Brain microvascular endothelial cell (primary cell): Measurements from ENCODE around the gene CENPH.
"Not testable (repeated sequence)": the region's sequence is repeated elsewhere in the genome, so short reads cannot be mapped to it uniquely, and the experiment has no call there.

ENCODE experiments used
- DNase-seq: peaks from one replicate; pipeline ENCODE4 v3.0.0-alpha.2; 2020
- H3K27ac ChIP-seq: fragments of 250-450 bp; sonication (Bioruptor Pico); 2 replicates; pipeline ENCODE4 v1.5.1; 2020; ENCODE audit warnings: mild to moderate bottlenecking, moderate library complexity
- H3K27me3 ChIP-seq: fragments of 250-450 bp; sonication (Bioruptor Pico); replicated peaks from 2 replicates; pipeline ENCODE4 v1.5.1; 2020; ENCODE audit warnings: mild to moderate bottlenecking
- H3K36me3 ChIP-seq: fragments of 250-450 bp; sonication (Bioruptor Pico); replicated peaks from 2 replicates; pipeline ENCODE4 v1.5.1; 2020; ENCODE audit warnings: mild to moderate bottlenecking
- H3K4me3 ChIP-seq: 2 replicates; pipeline ENCODE4 v1.5.1; 2011; ENCODE audit warnings: low read depth, mild to moderate bottlenecking, control low read depth, low read length, moderate library complexity
- in situ Hi-C: cut with HindIII; loops from 2 replicates; pipeline ENCODE4 v1.10.0; 2017; ENCODE audit warnings: low sequenced_read_pairs, low pct_ligation_motif_present
- TF ChIP-seq, protein P1 (sequence below): IDR thresholded peaks from 2 replicates; pipeline ENCODE4 v1.5.1; 2011; ENCODE audit warnings: low read depth, mild to moderate bottlenecking, moderate library complexity, low read length, control low read depth, inconsistent platforms; ENCODE audit errors: missing control alignments

Gene CENPH

DNA sequence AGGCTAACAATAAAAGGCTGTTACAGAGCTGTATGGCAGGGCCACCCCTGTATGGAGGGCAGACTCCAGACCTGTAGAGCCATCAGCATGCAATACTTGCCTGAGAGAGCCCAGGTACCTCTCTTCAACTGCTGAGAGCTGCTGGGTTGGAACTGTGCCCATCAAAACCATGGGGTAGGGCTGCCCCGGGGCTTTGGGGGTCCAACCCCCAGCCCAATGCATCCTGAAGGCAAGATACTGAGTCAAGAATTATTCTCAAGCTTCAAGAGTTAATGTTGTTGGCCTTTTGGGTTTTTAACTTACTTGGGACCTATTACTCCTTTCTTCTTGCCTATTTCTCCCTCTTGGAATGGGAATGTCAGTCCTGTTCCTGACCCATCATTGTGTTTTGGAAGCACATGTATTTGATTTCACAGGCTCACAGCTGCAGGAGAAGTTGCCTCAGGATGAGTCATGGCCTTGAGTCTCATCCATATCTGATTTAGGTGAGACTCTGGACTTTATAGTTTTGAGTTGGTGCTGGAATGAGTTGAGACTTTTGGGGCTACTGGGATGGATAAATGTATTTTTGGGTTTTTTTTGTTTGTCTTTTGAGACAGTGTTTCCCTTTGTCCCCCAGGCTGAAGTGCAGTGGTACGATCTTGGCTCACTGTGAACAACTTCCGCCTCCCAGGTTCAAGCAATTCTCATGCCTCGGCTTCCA is 24.3 kb downstream of the CENPH start:
- Histone ChIP-seq H3K36me3 (peaks cover 2% of the 10 kb centered on the region), H3K4me3 (no peak overlapping the region), H3K27ac (no peak overlapping the region), H3K27me3 (no peaks in the 10 kb centered on the region)
- DNase-seq: peak; percentile 58
- TF ChIP-seq, protein P1, sequence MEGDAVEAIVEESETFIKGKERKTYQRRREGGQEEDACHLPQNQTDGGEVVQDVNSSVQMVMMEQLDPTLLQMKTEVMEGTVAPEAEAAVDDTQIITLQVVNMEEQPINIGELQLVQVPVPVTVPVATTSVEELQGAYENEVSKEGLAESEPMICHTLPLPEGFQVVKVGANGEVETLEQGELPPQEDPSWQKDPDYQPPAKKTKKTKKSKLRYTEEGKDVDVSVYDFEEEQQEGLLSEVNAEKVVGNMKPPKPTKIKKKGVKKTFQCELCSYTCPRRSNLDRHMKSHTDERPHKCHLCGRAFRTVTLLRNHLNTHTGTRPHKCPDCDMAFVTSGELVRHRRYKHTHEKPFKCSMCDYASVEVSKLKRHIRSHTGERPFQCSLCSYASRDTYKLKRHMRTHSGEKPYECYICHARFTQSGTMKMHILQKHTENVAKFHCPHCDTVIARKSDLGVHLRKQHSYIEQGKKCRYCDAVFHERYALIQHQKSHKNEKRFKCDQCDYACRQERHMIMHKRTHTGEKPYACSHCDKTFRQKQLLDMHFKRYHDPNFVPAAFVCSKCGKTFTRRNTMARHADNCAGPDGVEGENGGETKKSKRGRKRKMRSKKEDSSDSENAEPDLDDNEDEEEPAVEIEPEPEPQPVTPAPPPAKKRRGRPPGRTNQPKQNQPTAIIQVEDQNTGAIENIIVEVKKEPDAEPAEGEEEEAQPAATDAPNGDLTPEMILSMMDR: no peak
- in situ Hi-C loops: no loop called here

DNA sequence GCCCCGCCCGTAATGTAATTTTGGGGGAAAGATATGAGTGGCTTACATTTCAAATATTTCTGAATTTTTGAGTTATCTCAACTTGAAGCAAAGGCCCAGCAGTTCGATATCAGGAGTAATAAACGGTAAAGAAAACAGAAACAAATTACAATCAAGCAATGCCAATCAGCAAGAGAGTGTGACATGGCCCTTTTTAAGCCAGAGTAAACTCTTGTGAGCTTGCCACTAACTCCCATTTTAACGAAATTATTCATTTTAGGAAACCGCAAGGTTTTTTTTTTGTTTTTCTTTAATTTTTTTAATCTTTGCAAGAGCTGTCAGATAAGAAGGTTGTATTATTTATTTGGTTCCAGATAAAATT is 27.7 kb downstream of the CENPH start:
- in situ Hi-C loops: no loop called here
- TF ChIP-seq, protein P1: no peak
- Histone ChIP-seq H3K27me3 (no peaks in the 10 kb centered on the region), H3K27ac (no peak overlapping the region), H3K4me3 (peak overlapping the region; percentile 99), H3K36me3 (peaks cover 2% of the 10 kb centered on the region)
- DNase-seq: no peak

- Histone ChIP-seq H3K27me3 (no peaks in the 10 kb centered on the region), H3K27ac (peak overlapping the region; percentile 82), H3K4me3 (peak overlapping the region; percentile 99), H3K36me3 (peaks cover 2% of the 10 kb centered on the region)
- TF ChIP-seq, protein P1: peak; percentile 36
- in situ Hi-C loops: no loop called here
- DNase-seq: peak; percentile 93
Observed at GRCh38 chr5:69217548-69218526, 28.5 kb downstream of the CENPH start.

GRCh38 chr5:69219939-69220338 is 30.6 kb downstream of the CENPH start:
- in situ Hi-C loops: no loop called here
- no peak for DNase-seq

DNA sequence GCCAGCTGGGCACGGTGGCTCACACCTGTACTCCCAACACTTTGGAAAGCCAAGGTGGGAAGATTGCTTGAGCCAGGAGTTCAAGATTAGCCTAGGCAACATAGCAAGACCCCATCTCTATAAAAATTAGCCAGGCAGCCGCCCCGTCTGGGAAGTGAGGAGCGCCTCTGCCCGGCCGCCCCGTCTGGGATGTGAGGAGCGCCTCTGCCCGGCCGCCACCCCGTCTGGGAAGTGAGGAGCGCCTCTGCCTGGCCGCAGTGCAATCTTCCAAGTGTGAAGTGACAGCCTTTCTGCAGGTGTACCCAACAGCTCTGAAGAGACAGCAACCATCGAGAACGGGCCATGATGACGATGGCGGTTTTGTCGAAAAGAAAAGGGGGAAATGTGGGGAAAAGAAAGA is 31.0 kb downstream of the CENPH start:
- in situ Hi-C loops, H3K27ac ChIP-seq, H3K36me3 ChIP-seq, H3K4me3 ChIP-seq, DNase-seq, H3K27me3 ChIP-seq: not testable (repeated sequence)

More at GRCh38 chr5:69219939-69220338, 30.6 kb downstream of the CENPH start:
- H3K36me3 ChIP-seq: peaks cover 2% of the 10 kb centered on the region
- no peaks in the 10 kb centered on the region for H3K27me3 ChIP-seq
- no peak overlapping the region for H3K27ac ChIP-seq
- no peak overlapping the region for H3K4me3 ChIP-seq
- TF ChIP-seq, protein P1: no peak

DNA sequence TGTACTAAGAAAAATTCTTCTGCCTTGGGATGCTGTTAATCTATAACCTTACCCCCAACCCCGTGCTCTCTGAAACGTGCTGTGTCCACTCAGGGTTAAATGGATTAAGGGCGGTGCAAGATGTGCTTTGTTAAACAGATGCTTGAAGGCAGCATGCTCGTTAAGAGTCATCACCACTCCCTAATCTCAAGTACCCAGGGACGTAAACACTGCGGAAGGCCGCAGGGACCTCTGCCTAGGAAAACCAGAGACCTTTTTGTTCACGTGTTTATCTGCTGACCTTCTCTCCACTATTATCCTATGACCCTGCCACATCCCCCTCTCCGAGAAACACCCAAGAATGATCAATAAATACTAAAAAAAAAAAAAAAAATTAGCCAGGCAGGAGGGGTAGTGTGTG is 31.4 kb downstream of the CENPH start:
- in situ Hi-C loops, H3K4me3 ChIP-seq, H3K27me3 ChIP-seq, H3K36me3 ChIP-seq, H3K27ac ChIP-seq, DNase-seq: not testable (repeated sequence)
